DND-41 (cell line): Measurements from ENCODE around the gene LRRC8E.

Experiments used
- ATAC-seq: fragments of 200-7000 bp; cut with Tn5 transposase; 3 replicates; pipeline ENCODE4 v1.9.1; 2021; ENCODE audit warnings: low read depth; ENCODE audit not compliant: insufficient read depth
- DNase-seq: peaks from one replicate; pipeline ENCODE4 v3.0.0-alpha.2; 2020
- H2AFZ ChIP-seq: 2 replicates; pipeline ENCODE4 v1.6.0; 2012; ENCODE audit warnings: low read depth, low read length
- H3K27ac ChIP-seq: 2 replicates; pipeline ENCODE4 v1.5.1; 2012; ENCODE audit warnings: low read length, inconsistent platforms
- H3K27me3 ChIP-seq: fragments of 200-600 bp; sonication (generic); 2 replicates; pipeline ENCODE4 v1.6.0; 2012; ENCODE audit warnings: low read length, mild to moderate bottlenecking, inconsistent platforms; ENCODE audit not compliant: insufficient read depth, poor library complexity
- H3K36me3 ChIP-seq: 2 replicates; pipeline ENCODE4 v1.5.1; 2012; ENCODE audit warnings: low read length, inconsistent platforms; ENCODE audit not compliant: insufficient read depth
- H3K4me1 ChIP-seq: 2 replicates; pipeline ENCODE4 v1.5.1; 2012; ENCODE audit warnings: mild to moderate bottlenecking, low read length; ENCODE audit not compliant: insufficient read depth
- H3K4me2 ChIP-seq: 2 replicates; pipeline ENCODE4 v1.6.0; 2012; ENCODE audit warnings: mild to moderate bottlenecking, moderate library complexity, low read length, inconsistent platforms; ENCODE audit not compliant: insufficient read depth
- H3K4me3 ChIP-seq, 2 experiments: fragments of 200-600 bp in 1 of 2; shearing (Covaris generic) in 1 of 2; 2 replicates each; pipeline ENCODE4 v1.5.1; 2012 to 2016; ENCODE audit warnings: inconsistent platforms in 2 of 2, low read length in 2 of 2, mild to moderate bottlenecking in 2 of 2, low read depth in 1 of 2, moderate library complexity in 1 of 2
- H3K79me2 ChIP-seq: 2 replicates; pipeline ENCODE4 v1.6.0; 2012; ENCODE audit warnings: low read length, inconsistent platforms; ENCODE audit not compliant: insufficient read depth
- H3K9ac ChIP-seq: 2 replicates; pipeline ENCODE4 v1.6.0; 2012; ENCODE audit warnings: low read depth, mild to moderate bottlenecking, inconsistent platforms, low read length, moderate library complexity
- H3K9me3 ChIP-seq: 2 replicates; pipeline ENCODE4 v1.5.1; 2012; ENCODE audit warnings: low read length, moderate library complexity, mild to moderate bottlenecking, inconsistent platforms; ENCODE audit not compliant: insufficient read depth, severe bottlenecking
- H4K20me1 ChIP-seq: 2 replicates; pipeline ENCODE4 v1.6.0; 2012; ENCODE audit warnings: low read length; ENCODE audit not compliant: insufficient read depth
- CTCF ChIP-seq: IDR thresholded peaks from 2 replicates; pipeline ENCODE4 v1.5.1; 2012; ENCODE audit warnings: borderline replicate concordance, low read length, moderate library complexity, mild to moderate bottlenecking; ENCODE audit not compliant: poor library complexity, severe bottlenecking; ENCODE audit errors: extremely low read depth
- EZH2 ChIP-seq: IDR thresholded peaks from 3 replicates; pipeline ENCODE4 v1.6.1; 2012; ENCODE audit warnings: borderline replicate concordance, low read depth, mild to moderate bottlenecking, moderate library complexity, low read length, inconsistent platforms; ENCODE audit not compliant: severe bottlenecking

Gene LRRC8E

GRCh38 chr19:7868326-7868670 is 20.0 kb upstream of the LRRC8E start:
- Histone ChIP-seq H3K79me2 (no peaks in the 10 kb centered on the region), H3K4me2 (peak overlapping the region; percentile 93), H3K4me1 (peaks cover 23% of the 10 kb centered on the region), H3K27ac (peak overlapping the region; percentile 62; the same call in 1 of the 2 replicates), H4K20me1 (0 out of 2 replicates have a peak, but pooled peaks cover 9% of the 10 kb centered on the region), H3K27me3 (no peaks in the 10 kb centered on the region), H3K9me3 (no peaks in the 10 kb centered on the region), H3K36me3 (no peaks in the 10 kb centered on the region), H3K9ac (peak overlapping the region; percentile 56), H2AFZ (peak overlapping the region; percentile 80), H3K4me3 (peak overlapping the region in 1 of 2 experiments; percentile 60; a peak in 2 of 4 replicates)
- DNase-seq = peak; percentile 74
- peak; percentile 23 for ATAC-seq
- TF ChIP-seq CTCF = no peak
- no peak for TF ChIP-seq EZH2

DNA sequence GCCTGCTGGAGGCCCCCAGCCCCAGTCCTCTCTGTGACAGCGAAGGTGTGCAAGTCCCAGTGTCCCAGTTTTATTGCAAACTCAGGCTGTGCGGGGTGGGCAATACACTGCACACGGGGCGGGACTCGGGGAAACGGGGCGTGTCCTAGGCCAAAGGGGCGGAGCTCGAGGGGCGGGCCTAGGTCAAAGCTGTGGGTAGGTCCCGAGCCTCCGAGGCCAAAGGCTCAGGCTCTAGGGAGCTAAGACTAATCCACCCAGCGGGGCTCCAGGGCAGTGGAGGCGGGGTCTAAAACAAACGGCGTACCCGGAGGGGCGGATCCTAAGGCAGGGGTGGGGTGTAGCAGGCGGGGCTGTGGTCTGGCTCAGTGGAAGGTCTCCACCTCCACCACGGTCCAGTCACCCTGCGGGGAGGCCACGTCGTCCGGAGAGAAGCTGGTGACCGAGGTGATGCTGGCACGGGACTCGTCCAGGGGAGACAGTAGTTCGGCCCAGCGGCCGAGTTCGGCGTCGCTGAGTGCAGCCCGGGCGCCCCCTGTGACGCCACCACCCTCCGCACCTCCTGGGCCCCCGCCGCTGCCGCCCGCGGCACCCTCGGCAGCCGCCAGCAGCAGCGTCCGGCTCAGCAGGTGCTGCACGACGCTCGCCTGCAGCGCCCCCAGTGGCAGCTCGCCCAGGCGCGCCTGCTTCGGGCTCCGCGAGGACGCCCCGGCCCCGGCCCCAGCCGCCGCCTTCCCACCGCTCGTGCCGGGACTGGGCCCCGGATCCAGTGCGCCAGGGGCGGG is 19.4 kb upstream of the LRRC8E start:
- Histone ChIP-seq H3K27me3 (no peaks in the 10 kb centered on the region), H3K79me2 (no peaks in the 10 kb centered on the region), H3K9me3 (no peaks in the 10 kb centered on the region), H3K36me3 (no peaks in the 10 kb centered on the region), H3K9ac (peak overlapping the region; percentile 56), H3K4me1 (peaks cover 28% of the 10 kb centered on the region), H3K27ac (peak overlapping the region; percentile 62), H3K4me2 (peak overlapping the region; percentile 93), H4K20me1 (0 out of 2 replicates have a peak, but pooled peaks cover 9% of the 10 kb centered on the region), H3K4me3 (peak overlapping the region; percentile 1 to 60; a peak in 3 of 4 replicates), H2AFZ (peak overlapping the region; percentile 80)
- peak; percentile 78 for ATAC-seq
- DNase-seq = peak; percentile 84
- no peak for TF ChIP-seq EZH2
- TF ChIP-seq CTCF = peak; percentile 87

DNA sequence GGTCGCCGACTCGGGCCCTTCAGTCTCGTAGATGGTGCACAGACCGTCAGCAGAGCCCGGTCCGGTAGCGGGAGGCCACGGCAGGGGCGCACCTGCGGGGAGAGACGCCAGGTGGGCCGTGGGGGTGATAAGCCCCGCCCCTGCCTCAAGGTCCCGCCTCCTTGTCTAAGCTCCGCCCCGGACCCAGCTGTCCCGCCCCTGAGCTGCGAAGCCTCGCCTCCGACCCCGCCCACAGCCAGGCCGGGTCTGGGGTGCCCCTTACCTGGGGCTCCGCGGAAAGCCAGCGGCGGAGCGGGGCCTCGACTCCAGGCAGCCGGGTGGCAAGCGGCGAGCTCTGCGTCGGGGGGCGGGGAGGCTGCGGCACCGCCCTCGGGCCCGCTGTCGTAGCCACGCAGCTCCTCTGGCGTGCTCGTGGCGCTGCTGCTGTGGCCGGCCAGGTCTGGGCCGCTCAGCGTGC is 18.8 kb upstream of the LRRC8E start:
- DNase-seq (no peak), ATAC-seq (peak; percentile 10)
- Histone ChIP-seq H3K36me3 (no peaks in the 10 kb centered on the region), H3K79me2 (no peaks in the 10 kb centered on the region), H2AFZ (peak overlapping the region; percentile 62), H4K20me1 (0 out of 2 replicates have a peak, but pooled peaks cover 9% of the 10 kb centered on the region), H3K4me2 (peak overlapping the region; percentile 93), H3K9me3 (no peaks in the 10 kb centered on the region), H3K27me3 (no peaks in the 10 kb centered on the region), H3K4me3 (peak overlapping the region in 1 of 2 experiments; percentile 60; a peak in 2 of 4 replicates), H3K27ac (peak overlapping the region; percentile 14; the same call in 1 of the 2 replicates), H3K9ac (peak overlapping the region; percentile 56), H3K4me1 (peaks cover 31% of the 10 kb centered on the region)
- TF ChIP-seq CTCF (no peak), EZH2 (no peak)
